ENCODE data around the gene ASIC3.

Gene ASIC3

GRCh38 chr7:151078233-151079040, 30.1 kb downstream of the ASIC3 start:
- DNase-seq (ENCODE audit: low read depth), result no peak
- no peak overlapping the region for H3K4me3 ChIP-seq (ENCODE audit: low read depth, low read length)

GRCh38 chr7:151079199-151079910, 31.0 kb downstream of the ASIC3 start:
- DNase-seq (ENCODE audit: low read depth), result no peak
- H3K4me3 ChIP-seq (ENCODE audit: low read depth, low read length), result peak overlapping the region; percentile 83
- no peak for TF ChIP-seq CTCF (IDR thresholded peaks at IDR 0.05; ENCODE audit: control insufficient read depth, extremely low read depth, insufficient read depth)

More at GRCh38 chr7:151078233-151079040, 30.1 kb downstream of the ASIC3 start:
- TF ChIP-seq CTCF (IDR thresholded peaks at IDR 0.05; ENCODE audit: control insufficient read depth, extremely low read depth, insufficient read depth), result no peak

- peak overlapping the region; percentile 83 for H3K4me3 ChIP-seq (ENCODE audit: low read depth, low read length)
- TF ChIP-seq CTCF (IDR thresholded peaks at IDR 0.05; ENCODE audit: control insufficient read depth, extremely low read depth, insufficient read depth), result no peak
- no peak for DNase-seq (ENCODE audit: low read depth)
Observed at GRCh38 chr7:151080067-151080521, 31.8 kb downstream of the ASIC3 start.

GRCh38 chr7:151080522-151081169, 32.3 kb downstream of the ASIC3 start, which contains the start of gene FASTK:
TSS of gene FASTK (minus strand) at chr7:151080809. CDS start at chr7:151080766, 43 bp downstream.
- DNase-seq (ENCODE audit: low read depth), result peak; percentile 51
- H3K4me3 ChIP-seq (ENCODE audit: low read depth, low read length), result peak within 1 kb of the TSS; percentile 83
- no peak for TF ChIP-seq CTCF (IDR thresholded peaks at IDR 0.05; ENCODE audit: control insufficient read depth, extremely low read depth, insufficient read depth)

GRCh38 chr7:151081170-151082101, 33.1 kb downstream of the ASIC3 start:
- peak overlapping the region; percentile 83 for H3K4me3 ChIP-seq (ENCODE audit: low read depth, low read length)
- TF ChIP-seq CTCF (IDR thresholded peaks at IDR 0.05; ENCODE audit: control insufficient read depth, extremely low read depth, insufficient read depth), result no peak
- DNase-seq (ENCODE audit: low read depth), result no peak
